Uterus (tissue), 2 donors: ENCODE measurements around the gene PUDP.

Experiments
- CTCF ChIP-seq, 4 experiments: fragments of 200-600 bp in 2 of 4; fragments of 450-650 bp in 2 of 4; sonication (generic) in 2 of 4; IDR thresholded peaks; one replicate each; pipeline ENCODE4 v1.5.1; 2016 to 2019; ENCODE audit warnings: antibody characterized with exemption in 4 of 4, mild to moderate bottlenecking in 2 of 4, moderate library complexity in 1 of 4
- POLR2A ChIP-seq, 2 donors: fragments of 450-650 bp; IDR thresholded peaks; one replicate each; pipeline ENCODE4 v1.6.1; 2016; ENCODE audit warnings: antibody characterized with exemption in 2 of 2, mild to moderate bottlenecking in 1 of 2, moderate library complexity in 1 of 2

GRCh38 chrX:7077241-7078230, 70.4 kb downstream of the PUDP start:
- TF ChIP-seq CTCF (IDR thresholded peaks at IDR 0.05) (no peak), POLR2A (IDR thresholded peaks at IDR 0.05) (no peak)
